ENCODE results near the gene MEIS2. TPM values are rescaled to one million over a fixed set of nuclear protein-coding genes. Genes with fewer than 3 reads are reported as not detected.

MEIS2 gene
- total RNA-seq, 1 donor from 2014 or later = 380 TPM

- DNase-seq (ENCODE audit: low spot score in 2 of 2) (no peak), FAIRE-seq (no peak)
Observed at GRCh38 chr15:36943508-36944361, 156.6 kb downstream of the MEIS2 start.

DNA sequence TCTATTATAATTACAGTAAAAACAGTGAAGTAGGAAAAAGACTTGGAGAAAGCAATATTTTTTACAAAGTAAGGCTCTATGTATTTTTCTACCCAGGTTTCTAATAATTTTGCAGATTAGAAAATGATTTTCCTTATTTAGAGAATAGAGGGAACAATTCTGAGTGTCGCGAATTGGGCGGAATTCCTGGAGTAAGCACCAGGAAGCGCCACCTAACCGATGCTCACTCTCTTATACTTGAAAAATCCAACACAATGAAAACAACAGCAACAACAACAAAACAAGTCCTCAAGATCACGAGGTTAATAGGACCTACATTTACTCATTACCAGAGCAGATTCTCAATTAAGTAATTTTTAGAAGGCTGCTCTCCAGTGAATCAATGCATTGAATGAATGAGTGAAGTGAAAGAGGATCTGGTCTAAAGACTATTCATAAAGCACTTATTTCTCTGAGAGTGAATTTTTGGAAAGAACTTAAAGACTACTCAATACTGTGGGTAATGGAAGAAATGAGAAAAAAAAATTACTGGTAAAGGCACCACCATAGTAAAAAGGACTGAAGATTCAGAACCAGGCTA, 158.0 kb downstream of the MEIS2 start:
- no peak for FAIRE-seq
- DNase-seq (ENCODE audit: low spot score in 2 of 2) = no peak

GRCh38 chr15:36941798-36942197, 158.6 kb downstream of the MEIS2 start:
- FAIRE-seq = no peak
- no peak for DNase-seq (ENCODE audit: low spot score in 2 of 2)

DNA sequence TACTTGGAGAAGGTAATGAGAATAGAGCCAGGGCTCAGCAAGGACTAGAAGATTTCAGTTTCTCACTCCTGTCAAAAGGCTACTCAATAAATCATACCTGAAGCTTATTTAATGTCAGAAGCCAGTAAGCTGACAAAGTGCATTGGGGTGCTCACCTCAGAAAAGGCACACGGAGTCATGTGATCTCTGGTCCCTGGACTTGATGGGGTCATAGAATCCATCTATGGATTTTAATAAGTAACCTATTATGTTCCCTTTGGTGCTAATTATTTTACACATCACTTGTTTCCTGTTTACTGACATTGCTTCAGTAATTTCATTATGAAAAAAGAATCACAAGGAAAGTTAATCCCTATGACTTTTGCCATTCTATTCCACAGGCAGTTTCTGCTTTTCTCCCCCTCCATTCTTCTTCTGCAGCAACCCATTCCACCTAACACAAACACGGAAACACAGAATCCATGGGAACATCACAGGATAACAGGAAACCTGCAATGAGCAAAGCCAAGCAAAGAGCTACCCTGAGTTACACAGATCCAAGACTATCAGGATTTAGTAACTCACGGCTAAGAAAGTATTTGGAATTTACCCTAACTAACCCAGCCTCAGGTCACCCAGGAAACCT, 159.6 kb downstream of the MEIS2 start:
- DNase-seq (ENCODE audit: low spot score in 2 of 2) (no peak), FAIRE-seq (no peak)

DNA sequence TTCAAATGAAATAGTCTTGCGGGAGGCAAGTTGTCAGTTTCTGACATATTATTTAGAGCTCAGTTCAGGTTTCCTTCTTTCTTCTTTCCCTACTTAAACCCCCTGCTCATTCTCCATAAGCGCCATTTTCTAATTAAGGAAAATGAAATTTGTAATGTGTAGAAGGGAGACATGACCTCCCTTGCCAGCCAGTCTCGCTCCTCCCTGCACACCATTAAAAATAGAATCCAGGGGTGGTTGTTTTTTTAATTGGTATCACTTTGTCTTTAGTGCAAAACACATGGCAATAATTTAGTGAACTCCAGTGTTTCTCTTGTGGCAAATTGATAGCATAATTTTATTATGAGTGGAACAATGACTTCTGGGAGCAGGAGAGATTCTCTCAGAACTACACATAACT, 160.1 kb downstream of the MEIS2 start:
- FAIRE-seq (no peak), DNase-seq (ENCODE audit: low spot score in 2 of 2) (no peak)

DNA sequence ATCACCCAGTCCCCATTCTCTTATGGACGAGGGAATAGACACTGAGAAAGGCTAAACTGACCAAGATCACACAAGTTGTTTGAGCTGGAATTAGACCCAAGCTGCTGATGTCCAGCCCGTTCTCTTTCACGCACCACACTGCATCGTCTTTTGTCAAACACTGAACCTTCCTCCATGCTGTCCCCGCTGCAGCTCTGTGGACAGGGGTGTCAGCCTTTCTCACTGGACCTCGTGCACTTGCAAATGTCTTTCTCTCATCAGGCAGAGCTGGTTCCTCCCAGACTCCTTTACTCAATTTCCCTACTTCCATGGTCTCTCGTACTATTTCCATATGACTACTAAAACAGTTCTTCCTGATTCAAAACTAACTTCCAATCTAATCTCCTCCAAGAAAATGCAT, 161.6 kb downstream of the MEIS2 start:
- FAIRE-seq = no peak

DNA sequence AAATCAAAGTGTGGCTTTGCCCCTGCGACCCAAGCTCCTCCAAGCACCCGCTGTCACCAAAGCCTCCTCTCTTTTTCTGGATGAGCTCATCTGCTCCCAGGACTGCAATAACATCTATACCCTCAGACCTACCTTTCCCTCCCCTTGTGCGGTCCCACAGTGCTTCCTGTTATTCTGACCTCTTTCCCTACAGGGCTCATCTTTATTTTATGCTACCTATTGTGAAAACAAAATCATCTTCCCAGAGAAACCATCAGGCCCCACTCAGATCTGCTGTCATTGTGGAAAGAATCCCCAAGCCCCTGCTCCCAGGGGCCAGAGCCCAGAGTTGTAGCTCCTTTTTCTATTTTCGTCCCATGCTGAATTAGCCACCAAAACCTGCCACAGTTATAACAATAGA, 162.2 kb downstream of the MEIS2 start:
- FAIRE-seq = no peak

More for the DNA sequence above, 161.6 kb downstream of the MEIS2 start:
- no peak for DNase-seq (ENCODE audit: low spot score in 2 of 2)

GRCh38 chr15:36936613-36937012, 163.7 kb downstream of the MEIS2 start:
- DNase-seq (ENCODE audit: low spot score in 2 of 2) (no peak), FAIRE-seq (no peak)

More for the DNA sequence above, 162.2 kb downstream of the MEIS2 start:
- no peak for DNase-seq (ENCODE audit: low spot score in 2 of 2)

- no peak for DNase-seq (ENCODE audit: low spot score in 2 of 2)
- FAIRE-seq = no peak
Observed at GRCh38 chr15:36933255-36933990, 166.9 kb downstream of the MEIS2 start.

DNA sequence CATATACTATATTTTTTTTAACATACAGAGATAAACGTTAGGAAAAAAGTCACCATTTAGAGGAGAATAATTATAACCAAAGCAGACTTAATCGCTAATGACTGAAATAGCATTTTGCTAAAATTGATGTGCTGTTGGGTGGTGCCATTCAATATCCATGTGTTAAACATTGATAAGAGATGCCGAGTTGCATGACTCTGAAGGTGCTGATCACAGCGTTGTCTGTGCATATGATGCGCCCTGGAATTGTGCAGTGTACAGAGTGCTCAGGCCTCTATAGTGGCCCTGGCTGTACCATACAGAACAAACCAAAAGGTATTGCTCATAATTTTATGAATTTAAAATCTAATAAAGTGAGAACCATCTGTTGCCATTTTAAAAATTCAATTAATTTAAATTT, 168.3 kb downstream of the MEIS2 start:
- DNase-seq (ENCODE audit: low spot score in 2 of 2) (no peak), FAIRE-seq (no peak)

GRCh38 chr15:36931434-36931833, 168.9 kb downstream of the MEIS2 start:
- FAIRE-seq (no peak), DNase-seq (ENCODE audit: low spot score in 2 of 2) (no peak)

DNA sequence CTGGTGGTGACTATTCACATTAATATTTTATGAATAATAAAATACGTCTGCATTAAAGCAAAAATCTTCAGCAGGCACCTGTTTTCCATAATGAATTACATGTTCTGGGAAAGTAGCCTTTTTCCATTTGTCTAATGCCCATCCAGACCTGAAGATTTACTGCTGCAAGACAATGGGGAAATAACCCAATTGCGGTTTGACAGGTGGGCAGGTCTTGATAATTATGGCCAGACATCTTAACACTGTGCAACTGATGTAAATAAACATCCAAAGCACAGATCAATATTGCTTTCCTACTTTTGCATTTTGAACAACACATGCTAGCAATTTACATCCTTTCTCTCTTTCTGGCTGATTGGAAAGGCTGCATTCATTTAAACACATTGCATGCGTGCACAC, 173.9 kb downstream of the MEIS2 start:
- DNase-seq (ENCODE audit: low spot score in 2 of 2) = no peak
- no peak for FAIRE-seq

DNA sequence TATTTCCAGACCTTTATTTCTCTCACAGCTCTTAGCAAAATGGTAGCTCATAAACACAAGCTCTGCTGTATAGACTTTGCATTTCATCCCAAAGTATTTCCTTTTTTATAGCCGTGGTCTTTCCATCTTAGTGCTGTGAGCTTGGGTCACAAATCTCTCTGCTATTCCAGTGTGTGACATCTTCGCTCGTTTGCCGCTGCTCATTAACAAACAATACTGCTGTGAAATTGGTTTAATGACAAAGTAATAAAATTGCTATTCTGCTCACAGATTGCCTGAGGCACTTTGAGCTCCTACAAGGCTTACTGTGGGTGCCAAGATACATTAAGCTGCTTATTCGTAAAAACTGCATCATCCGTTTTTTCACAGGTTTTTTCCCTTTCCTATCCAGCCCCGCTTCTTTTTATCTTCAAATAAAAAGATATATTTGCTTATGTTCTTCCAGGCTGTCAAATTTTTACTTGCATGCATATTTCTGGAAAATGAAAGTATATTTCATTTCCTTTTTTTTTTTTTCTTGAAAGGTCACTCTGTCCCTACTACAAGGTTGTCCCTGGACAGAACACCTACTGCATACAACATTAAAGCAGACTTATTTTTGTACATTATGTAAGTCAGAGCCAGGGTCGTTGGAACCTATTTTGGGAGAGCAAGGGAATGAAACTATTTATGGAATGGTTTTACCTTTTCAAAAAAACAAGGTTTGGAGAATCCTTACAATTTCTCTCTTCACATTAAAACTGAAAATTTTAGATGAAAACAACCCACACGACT, 174.5 kb downstream of the MEIS2 start:
- no peak for FAIRE-seq

DNA sequence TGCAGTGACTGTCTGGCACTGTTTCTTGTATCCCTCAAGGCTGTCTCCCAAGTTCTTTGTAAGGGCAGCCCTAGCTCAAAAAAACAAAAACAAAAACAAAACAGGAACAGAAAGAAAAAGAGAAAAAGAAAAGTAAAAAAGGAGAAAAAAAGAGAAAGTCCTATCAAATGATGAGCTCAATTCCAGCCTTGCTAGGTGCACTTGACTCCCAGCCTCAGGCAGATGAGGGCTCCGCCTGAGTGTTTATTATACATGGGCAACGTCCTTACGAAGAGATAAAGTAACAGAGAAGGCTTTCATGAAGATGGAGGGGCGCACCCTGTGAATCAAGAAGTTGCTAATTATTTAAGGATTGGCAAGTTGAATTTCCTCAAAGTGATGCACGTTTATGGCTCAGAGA, 175.3 kb downstream of the MEIS2 start:
- FAIRE-seq (no peak), DNase-seq (ENCODE audit: low spot score in 2 of 2) (no peak)

More for the DNA sequence above, 174.5 kb downstream of the MEIS2 start:
- no peak for DNase-seq (ENCODE audit: low spot score in 2 of 2)

- DNase-seq (ENCODE audit: low spot score in 2 of 2) = no peak
- FAIRE-seq = no peak
Observed at GRCh38 chr15:36924034-36924433, 176.3 kb downstream of the MEIS2 start.

- no peak for DNase-seq (ENCODE audit: low spot score in 2 of 2)
- no peak for FAIRE-seq
Observed at GRCh38 chr15:36921484-36922091, 178.8 kb downstream of the MEIS2 start.

- FAIRE-seq (no peak), DNase-seq (ENCODE audit: low spot score in 2 of 2) (no peak)
Observed at GRCh38 chr15:36917411-36918267, 182.7 kb downstream of the MEIS2 start.

DNA sequence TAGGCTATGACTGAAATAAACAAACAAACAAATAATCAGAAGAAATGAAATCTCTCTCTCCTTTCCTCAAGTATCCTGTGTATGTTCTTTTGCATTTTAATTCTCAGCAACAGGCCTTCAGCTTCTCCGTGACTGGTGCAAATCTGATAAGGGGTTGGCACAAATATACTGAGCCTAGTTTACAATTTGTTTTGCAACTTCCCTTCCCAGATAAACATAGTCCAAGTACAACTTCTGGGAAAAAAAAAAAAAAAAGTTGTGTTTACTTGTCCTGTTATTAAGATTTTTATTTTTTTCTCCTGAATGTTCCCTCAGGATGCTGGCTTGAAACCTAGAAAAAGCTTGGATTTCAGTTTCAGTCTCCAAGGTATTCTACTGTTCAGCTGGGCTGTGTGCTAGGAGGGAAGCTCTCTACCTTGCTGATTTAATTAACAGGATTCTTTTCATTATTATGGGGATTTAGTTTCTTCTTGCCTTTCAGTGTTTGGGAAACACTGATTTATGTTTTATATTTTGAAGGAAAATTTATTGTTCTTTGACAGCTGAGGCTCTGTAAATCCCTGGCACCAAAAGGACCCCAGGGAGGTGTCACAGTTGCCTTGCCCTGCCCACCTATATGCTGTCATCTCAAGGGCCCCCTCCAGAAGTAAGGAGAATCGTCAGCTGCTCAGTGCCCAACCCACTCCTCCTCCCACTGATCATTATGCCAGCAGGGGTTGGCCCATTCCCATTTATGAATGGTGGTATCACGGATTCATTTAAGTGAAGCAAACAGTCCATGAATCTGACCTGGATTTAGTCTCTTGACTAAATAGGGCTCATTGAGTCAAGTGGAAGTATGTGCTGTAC, 185.2 kb downstream of the MEIS2 start:
- DNase-seq (ENCODE audit: low spot score in 2 of 2) (no peak), FAIRE-seq (no peak)

Data from frontal cortex (tissue), 4 donors.